LNCAP (cell line): ENCODE measurements around the gene NOTCH2.

ENCODE experiments used
- TF ChIP-seq, protein P1 (sequence below): fragments of 450-650 bp; IDR thresholded peaks from 2 replicates; pipeline ENCODE4 v1.5.1; 2017; ENCODE audit warnings: mild to moderate bottlenecking

NOTCH2 gene

DNA sequence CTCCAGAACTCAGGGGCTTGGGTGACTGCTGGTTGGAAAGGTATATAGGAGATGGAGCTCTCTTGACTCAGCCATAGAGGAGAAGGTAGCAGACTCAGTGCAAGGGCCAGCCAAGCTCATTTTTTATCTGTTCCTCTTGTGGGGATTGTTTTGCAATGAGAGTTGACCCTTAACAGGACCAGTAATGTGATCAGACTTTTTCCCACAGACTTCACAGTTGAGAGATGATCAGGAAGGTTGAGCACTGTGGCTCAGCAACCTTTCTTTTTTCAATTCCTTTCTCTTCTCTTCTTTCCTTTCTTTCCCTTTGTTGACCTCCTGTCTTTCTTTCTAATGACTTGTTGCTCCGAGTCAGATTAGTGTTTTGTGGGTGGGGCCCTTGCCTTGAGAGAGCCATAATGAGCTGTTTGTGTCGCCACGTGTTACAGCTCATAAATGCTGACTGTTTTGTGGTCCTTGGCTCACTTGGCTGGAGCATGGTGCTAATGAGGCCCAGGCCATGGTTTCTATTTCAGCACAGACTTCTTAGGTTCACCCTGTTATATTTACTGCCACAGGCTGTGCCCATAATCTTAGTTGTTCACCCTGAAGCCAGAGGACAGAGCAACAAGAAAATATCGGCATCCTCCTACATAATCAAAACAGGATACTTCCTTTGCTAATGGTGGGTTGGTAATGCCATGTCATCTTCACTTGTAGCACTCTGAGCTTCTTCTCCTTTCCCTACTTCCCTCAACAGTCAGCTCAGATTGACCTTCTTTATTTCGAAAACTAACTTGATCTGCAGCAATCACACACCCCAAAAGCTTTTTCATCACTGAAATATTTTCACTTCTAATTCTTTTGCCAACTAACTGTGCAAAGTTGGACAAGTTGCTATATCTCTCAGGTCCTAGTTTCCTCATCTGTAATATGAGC is 187.1 kb downstream of the NOTCH2 start:
- TF ChIP-seq, protein P1, sequence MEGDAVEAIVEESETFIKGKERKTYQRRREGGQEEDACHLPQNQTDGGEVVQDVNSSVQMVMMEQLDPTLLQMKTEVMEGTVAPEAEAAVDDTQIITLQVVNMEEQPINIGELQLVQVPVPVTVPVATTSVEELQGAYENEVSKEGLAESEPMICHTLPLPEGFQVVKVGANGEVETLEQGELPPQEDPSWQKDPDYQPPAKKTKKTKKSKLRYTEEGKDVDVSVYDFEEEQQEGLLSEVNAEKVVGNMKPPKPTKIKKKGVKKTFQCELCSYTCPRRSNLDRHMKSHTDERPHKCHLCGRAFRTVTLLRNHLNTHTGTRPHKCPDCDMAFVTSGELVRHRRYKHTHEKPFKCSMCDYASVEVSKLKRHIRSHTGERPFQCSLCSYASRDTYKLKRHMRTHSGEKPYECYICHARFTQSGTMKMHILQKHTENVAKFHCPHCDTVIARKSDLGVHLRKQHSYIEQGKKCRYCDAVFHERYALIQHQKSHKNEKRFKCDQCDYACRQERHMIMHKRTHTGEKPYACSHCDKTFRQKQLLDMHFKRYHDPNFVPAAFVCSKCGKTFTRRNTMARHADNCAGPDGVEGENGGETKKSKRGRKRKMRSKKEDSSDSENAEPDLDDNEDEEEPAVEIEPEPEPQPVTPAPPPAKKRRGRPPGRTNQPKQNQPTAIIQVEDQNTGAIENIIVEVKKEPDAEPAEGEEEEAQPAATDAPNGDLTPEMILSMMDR: no peak

DNA sequence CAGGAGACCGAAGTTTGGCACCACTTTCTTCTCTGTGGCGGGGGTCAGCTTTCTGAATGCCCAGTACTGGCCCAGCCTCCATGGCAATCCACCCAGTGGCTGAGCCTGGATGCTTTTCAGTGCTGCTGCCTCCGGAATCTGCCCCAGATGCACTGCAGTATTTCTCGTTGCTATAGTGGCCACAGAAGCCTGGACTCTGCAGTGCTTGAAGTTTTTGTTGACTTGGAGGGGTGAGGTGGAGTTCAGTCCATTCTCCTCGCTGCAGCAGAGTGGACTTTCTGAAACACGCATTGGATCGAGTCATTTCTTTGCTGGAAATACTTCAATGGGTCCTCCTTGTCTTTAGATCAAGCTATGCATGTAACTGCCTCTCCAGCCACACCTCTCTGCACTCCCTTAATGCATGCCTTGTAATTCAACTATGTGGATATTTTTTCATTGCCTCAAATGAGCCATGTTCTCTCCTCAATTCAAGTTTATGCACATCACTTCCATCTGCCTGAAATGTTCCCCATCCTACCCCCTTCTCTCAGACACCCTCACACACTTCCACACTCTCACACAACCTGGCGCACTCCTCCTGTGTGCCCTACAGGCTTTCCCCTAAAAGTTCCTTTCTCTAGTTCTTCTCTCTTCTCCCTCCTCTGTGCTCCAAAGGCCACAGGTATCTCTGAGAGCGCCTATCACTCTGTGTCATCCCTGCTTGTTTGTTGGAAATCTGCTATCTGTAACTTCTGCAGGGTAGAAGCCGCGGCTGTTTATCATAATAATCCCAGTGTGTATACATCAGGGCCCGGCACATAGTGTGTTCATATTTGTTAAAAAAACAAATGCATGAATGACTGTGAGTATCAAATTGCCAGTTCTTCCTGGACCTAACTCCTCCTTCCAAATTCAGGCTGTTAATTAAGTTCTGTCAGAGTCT is 189.7 kb downstream of the NOTCH2 start:
- TF ChIP-seq, protein P1: no peak

DNA sequence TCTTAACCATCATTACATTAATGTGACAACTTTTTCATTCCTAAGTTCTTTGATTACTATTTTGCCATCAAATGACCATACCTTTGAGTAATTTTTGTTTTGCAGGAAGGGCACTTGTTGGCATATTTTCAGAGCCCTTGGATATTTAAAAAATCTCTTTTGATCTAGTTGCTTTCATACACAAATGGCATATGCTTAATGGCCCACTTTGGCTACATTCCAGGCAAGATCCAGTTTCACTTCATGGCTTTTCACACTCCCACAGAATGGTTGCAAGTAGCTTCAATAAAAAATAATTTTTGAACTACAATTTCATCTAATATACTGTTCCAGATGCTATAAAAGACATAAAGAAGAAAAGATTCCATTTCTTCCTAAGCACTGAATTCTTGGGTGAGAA is 191.3 kb downstream of the NOTCH2 start:
- TF ChIP-seq, protein P1: no peak

DNA sequence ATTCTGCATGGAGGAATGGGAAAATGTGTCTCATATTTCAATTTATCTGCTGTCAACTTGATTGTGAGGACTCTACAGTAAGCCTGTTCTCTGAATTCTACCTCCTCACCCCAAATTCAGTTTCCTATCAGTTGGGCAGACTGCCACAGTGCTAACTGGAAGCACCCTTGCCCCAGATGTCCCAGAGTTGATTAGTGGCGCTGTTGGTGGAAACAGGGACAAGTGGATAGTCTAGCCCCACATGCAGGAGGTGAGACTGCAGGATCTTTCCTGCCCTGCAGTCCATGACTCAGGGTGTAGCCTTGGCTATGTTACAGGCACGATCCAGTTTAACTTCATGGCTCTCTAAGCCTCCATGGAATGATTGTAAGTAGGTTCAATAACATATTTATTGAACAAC is 195.3 kb downstream of the NOTCH2 start:
- TF ChIP-seq, protein P1: no peak

DNA sequence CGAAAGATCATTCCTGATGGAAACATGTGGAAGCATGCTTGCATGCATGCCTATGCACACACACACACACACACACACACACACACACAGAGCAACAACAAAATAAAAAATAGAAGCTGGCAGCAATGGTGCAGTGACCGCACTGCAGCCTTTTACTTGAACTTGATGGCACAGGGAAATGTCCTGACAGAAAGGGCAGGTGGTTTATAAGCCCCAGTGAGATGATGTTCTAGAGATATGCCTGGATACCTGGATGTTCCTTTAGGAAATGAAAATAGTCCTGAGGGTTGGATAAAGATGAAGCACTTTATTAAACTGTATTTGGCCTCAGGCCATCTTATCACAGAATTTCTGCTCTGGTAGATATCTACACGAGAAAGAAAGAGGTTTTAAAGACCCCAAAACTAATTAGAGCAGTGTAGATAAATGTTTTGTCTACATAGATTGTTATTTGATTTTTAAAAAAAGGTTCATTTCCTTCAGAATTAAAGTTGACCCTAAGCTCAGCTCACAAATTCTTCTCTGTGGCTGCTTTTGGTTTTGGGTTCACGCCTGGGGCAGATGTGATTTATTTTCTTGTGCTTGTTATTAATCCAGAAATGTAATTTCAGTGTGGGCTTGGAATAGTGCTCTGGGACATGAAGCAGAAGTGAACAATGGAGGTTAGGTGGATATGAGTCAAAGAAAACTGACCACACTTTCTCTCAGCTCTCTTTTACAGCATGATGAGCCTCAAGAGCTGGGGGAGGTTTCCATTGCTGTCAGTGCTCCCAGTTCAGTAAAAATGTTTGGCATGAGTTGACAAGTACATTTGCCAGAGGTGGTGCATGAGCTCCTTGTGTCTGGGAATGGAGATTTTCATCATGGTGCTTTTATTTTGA is 196.1 kb downstream of the NOTCH2 start:
- TF ChIP-seq, protein P1: no peak

DNA sequence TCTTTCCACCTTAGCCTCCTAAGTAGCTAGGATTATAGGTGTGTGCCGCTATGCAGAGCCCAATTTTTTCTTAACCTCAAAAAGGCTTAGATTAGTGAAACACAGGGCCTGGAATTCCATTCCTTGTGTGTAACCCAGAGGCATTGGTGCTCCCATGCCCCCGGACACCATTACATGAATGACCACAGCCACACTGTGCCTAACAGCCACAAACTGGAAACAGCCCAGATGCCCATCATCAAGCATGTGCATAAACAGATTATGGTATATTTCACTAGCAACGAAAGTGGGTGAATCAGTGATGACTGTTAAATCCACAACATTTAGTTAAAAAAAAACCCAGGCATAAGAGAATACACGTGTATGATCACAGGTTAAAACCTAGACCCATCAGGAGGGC is 197.6 kb downstream of the NOTCH2 start:
- TF ChIP-seq, protein P1: no peak
